PC-3 (cell line): ENCODE measurements around the gene IFT81.

Experiments
- EZH2 ChIP-seq: fragments of 300-600 bp; sonication (generic); IDR thresholded peaks from one replicate; pipeline ENCODE4 v1.6.1; 2017; ENCODE audit warnings: antibody characterized with exemption, mild to moderate bottlenecking, low read length; ENCODE audit not compliant: unreplicated experiment
- EZH2phosphoT487 ChIP-seq: fragments of 300-600 bp; sonication (generic); IDR thresholded peaks from 2 replicates; pipeline ENCODE4 v1.6.1; 2018; ENCODE audit warnings: mild to moderate bottlenecking, antibody characterized with exemption, low read length, borderline replicate concordance
- TF ChIP-seq, protein P1 (sequence below): fragments of 300-600 bp; sonication (generic); conservative IDR thresholded peaks from 2 replicates; pipeline ENCODE4 v1.5.1; 2017; ENCODE audit warnings: antibody characterized with exemption, low read depth, mild to moderate bottlenecking, low read length

DNA sequence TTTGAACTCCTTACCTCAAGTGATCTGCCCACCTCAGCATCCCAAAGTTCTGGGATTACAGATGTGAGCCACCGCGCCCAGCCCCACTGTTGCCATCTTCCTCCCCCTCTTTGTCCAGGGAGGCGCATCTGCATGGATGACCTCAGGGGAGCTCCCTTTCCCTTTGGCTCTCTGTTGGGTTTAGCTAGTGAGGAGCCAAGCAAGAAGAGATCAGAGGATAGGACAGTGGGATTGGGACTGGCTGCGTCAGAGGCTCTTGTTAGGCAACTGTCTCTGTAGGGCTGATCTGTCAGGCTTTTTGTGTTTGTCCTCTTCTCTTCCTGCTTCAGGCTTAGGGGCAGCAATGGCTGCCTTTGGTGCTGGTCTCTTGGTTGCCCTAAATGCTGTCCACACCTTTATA is 8.5 kb upstream of the IFT81 start:
- TF ChIP-seq, protein P1, sequence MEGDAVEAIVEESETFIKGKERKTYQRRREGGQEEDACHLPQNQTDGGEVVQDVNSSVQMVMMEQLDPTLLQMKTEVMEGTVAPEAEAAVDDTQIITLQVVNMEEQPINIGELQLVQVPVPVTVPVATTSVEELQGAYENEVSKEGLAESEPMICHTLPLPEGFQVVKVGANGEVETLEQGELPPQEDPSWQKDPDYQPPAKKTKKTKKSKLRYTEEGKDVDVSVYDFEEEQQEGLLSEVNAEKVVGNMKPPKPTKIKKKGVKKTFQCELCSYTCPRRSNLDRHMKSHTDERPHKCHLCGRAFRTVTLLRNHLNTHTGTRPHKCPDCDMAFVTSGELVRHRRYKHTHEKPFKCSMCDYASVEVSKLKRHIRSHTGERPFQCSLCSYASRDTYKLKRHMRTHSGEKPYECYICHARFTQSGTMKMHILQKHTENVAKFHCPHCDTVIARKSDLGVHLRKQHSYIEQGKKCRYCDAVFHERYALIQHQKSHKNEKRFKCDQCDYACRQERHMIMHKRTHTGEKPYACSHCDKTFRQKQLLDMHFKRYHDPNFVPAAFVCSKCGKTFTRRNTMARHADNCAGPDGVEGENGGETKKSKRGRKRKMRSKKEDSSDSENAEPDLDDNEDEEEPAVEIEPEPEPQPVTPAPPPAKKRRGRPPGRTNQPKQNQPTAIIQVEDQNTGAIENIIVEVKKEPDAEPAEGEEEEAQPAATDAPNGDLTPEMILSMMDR = no peak
- TF ChIP-seq EZH2 (no peak), EZH2phosphoT487 (no peak)
